HG02884 (cell line): ENCODE measurements around the gene KLHL3.

Experiments used
- ATAC-seq: cut with Tn5 transposase; IDR thresholded peaks from one replicate; pipeline ENCODE4 v1.9.1; 2021; ENCODE audit warnings: mild to moderate bottlenecking, moderate library complexity; ENCODE audit not compliant: unreplicated experiment

The KLHL3 gene

DNA sequence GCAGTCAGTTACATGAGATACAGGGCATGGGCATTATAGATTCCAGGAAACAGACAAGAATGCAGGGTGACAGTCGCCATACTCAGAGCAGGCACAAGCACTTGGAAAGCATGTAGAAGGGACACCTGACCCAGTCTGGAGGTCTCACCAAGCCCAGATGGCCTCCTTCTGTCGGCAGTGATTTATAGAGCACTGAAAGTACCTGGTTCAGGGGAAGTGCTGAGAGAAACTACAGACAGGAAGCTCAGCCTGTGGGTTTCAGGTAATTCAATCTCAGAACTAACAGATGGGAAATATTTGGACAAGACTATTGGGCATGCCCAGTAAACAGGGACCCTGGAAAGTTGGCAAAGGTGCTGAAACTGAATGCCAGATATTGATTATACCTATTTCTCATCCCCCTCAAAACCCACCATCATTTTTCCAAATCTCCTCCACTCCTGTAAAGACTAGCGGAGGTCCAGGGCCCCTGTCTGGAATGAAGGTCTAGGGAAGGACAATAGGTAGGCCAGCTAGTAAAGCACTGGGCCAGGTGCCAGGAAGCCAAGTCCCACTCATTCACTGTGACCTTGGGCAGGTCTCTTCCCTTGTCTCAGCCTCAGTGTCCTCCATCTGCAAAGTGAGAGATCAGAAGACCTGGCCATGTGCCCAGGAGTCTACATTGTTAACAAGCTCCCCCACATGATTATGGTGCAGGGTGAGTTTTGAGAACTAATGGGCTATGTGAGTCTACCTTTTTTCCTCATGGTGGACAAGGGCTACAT, 26.9 kb downstream of the KLHL3 start:
- ATAC-seq = no peak

DNA sequence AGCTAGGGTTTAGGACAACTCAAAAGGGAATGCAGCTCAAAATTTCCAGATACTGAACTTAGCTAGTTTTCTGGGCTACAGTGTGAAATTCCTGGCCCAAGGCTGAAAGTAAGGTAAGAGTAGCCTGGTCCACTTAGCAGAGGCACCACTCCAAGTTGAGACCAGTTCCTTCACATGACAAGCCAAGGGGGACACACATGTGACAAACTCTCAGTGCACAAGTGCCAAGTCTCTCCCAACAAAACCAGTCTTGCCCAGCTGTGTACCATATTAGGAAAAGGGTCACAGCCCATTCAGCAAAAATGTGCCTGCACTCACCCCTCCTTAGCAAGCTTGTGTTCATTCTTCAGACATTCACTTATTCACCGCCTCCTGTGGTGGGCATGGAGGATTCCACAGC, 27.8 kb downstream of the KLHL3 start:
- ATAC-seq = no peak

DNA sequence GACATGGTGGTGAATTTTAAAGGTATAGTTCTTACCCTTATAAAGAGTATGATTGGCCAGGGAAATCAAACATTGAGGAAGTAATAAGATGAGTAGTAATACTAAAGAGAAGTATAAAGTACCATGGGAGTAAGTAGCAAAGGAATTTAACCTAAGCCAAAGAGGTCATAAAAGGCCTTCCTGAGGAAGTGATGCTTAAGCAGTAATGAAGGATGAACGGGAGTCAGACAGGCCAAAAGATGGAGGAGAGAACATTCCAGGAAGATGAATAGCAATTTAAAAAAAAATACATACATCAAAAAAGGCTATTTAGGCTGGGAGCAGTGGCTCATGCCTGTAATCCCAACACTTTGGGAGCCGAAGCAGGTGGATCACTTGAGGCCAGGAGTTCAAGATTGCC, 29.0 kb downstream of the KLHL3 start:
- ATAC-seq = no peak

DNA sequence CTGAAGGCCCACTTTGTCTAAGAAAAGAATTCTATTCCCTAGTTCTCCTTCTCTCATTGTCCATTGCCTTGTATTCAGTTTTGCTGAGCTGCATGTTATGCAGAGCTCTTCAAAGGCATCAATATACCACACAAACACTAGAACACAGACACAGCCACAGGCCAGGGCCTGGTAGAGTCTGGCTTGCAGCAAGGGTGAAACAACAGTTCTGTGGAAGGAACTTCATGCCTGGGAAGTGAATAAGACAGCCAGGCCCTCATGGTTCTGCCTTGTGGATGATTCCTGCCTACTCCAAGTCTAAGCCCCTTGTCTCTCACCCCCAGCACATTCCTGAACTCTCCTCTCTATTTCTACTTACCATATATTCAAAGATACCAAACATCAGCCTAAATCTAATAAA, 30.8 kb downstream of the KLHL3 start:
- no peak for ATAC-seq

DNA sequence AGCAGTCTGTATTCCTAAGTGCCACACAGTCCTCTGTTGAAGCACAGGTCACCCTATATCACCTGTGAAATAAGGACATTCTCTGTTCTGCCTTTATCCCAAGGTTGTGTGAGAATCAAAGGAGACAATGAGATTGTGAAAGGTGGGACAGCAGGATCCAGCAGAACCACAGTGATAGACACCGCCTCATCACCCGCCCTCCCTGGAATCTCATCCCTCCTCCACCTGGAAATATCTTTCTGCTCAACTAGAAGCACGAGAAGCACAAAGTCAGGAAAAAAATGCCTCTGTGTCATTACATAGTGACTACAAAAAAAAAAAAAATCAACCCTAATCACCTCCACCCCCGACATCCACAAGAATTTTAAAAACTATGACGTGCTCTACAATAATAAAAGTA, 32.3 kb downstream of the KLHL3 start:
- no peak for ATAC-seq

DNA sequence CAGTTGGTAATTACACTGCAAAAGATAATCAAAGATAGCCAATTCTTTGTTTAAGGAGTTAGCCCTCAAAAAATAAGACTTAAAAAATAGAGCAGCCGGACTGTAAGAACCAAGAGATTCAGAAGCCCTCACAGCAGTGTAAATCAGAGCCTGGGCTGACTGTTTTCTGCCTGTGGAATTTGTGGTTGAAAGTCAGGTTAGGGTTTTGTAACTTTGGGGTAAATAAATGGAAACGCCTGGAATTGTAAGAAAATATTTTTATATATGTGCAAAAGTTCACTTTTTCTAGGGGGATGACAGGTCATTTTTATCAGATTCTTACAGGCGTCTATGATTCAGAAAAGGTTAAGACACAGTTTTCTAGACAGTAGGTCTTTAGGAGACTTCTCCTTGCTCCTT, 35.6 kb downstream of the KLHL3 start:
- ATAC-seq = no peak

DNA sequence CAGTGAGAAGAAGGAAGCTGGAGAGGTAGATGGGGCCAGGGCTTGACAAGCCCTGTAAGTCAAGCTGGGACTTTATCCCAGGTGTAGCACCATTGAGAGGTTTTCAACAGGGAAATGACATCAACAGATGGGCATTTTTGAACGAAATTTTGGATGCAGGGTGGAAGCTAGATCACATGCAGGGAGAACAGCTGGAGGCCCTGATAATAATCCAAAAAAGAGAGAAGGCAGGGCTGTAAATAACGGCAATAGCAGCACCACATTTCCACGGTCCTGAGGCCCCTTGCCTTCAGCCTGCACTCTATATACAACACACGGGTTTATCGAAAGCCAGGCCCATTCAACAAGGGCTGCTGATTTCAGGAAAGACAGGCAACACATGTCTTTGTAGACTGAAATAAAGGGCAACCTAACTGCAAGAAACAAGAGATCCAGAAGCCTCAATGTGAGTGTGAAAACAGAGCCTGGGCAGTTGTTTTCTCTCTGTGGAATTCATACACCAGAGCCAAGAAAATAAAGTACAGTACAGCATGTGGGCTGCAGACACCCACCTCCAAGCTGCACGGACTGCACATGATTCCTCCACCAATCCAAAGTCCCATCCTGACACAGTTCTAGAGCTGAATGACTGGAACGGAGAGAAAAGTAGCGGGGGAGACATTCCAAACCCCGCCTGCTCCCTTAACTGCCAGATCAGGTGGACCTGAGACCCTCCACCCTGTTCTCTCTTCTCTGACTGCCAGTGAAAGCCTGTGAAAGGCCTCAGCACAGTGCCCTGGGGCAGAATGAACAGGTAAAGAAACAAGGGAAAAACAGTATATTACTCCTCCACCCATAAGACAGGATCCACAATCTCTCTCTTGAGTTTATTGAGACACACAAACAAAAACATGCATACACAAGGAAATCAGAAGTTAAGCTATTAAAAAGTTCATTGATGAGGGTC, 36.3 kb downstream of the KLHL3 start:
- no peak for ATAC-seq

DNA sequence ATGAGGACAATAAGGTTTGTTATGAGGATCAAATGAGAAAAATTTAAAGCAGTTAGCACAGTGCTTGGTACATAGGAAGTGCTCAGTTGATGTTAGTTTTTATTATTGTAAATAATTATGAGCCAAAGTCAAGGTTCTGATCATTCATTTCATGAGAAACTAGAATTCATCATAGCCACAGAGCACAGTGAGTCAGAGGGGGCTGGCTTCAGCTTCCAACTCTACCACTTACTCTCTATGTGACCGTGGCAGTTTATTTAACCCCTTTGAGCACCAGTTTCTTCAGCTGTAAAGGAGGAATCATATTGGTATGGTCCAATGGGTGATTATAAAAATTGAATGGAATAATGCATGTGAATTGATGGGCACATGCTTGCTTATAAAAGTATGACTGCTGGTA, 39.4 kb downstream of the KLHL3 start:
- ATAC-seq = no peak

DNA sequence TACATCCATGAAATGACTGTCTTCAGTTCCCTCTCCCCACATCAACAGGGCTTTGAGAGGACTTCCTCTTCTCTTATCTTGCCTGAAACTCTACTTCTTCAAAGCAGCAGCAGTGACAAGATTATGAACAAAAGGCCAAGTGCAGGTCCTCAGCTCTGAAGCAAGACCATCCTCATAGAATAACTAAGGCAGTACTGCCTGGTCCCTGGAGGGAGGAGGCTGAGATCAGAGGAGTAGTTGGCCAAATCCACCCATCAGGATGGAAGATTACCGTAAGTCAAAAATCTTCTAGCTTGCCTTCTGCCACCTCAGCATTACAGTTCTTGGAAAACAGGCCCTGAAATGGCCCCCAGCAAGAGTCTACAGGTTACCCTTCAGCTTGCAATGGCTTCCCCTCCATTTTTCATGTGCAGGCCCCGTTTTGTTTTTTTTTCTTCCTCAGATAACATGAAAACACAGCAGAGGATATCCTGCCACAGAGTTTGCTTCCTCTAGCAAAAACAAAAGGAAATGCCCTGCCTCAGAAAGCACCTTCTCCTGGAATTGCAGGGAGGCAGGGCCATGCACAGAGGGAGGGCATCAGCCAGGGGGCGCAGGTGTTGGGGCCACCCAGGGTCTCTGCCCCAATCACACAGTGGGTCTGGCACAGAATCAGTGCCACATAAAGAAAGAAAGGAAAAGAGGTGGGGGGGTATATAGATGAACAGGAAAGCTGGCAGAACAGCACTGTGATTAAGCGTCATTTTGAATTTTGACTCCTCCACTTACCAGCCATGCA, 40.0 kb downstream of the KLHL3 start:
- ATAC-seq = no peak

DNA sequence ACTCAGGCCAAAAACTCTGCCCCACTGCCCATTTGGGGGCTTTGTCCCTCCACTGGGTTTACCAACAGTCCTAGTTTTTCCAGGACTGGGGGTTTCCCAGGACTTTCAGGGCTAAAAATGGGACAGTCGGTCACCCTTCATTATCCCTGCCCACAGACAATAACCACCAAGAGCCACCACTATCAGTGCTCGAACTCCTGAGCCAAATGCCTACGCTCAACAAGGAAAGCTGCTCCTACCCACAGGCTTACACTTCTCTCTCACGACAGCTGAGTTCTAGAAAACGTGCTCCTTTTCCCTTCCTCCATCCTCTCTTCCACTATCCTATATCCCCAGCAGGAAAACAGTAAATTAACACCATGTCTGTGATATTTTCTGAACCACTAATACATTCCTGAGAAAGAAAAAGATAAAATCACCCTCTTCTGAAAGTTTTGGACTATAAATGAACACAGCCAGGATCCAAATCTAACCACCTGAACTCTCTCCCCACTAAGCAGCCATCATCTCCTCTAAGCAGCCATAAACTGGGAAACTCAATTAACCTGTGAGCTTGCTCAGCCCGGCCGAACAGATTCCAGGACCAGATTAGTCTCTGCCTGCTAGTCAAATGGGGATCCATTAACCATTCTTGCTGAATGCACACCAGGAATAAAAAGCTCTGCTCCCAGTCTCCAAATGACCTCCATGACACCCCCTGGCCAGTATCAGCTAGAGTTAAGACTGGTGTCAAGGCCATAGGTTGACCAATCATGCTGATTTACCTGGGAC, 41.8 kb downstream of the KLHL3 start:
- no peak for ATAC-seq

DNA sequence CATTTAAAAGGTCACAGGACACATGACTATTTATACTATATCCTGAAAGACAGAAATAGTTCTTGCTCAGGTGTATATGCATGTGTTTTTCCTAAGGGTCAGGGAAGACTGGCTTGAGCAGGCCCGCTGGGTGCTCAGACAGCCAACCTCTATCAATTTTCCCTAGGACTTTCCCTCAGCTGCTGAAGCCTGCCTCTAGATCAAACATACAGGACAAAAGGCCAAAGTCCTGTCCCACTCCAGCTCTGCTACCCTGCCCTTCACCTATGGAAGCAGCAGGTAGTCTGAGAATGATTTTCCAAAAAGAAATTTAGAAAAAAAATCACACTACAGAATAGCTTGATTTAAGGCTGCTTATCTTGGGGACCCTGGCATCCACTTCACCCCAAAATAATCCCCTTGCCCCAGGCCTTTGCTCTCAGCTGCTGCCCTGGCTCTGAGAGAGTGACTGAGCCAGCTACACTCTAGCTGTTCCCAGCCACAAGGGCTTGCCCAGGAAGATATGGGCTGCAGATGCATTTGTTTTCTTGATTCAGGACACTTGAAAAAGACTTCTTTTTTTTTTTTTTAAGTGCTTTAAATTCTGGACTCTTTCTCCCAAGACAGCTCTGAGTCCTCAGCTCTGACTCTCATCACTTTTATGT, 42.5 kb downstream of the KLHL3 start:
- ATAC-seq = no peak

DNA sequence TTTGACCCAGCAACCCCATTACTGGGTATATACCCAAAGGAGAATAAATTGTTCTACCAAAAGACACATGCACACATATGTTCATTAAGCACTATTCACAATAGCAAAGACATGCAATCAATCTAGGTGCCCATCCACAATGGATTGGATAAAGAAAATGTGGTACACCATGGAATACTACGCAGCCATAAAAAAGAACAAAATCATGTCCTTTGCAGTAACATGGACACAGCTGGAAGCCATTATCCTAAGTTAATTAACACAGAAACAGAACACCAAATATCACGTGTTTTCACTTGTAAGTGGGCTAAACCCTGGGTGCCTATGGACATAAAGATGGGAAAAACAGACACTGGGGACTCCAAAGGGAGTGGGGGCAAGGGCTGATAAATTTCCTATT, 46.6 kb downstream of the KLHL3 start:
- no peak for ATAC-seq

DNA sequence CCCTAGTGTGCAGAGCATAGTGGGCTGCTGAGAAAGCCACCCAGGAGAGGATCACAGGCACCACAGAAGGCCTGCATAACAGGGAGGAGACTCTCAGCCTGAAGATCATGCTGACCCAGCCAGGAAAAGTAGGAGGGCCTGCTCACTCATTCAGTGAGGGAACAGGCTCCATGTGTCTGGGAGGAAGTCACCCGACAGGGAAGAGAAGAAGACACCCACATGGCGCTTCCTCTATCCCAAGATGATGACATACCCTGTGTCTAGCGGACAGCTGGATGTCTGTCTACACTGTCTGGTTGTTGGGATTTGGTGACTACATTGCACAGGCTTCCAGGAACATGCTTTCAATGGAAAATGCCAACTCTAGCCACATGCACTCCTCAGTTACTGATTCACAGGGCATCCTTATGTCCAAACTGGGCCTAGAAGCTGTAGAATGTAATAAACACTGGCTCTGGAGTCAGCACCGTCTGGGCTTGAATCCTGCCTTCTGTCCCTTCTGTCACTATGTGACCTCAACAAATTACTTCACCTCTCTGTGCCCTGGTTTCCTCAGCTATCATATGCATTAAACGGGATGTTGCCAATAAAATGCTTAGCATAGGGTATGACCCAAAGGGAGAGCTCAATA, 47.6 kb downstream of the KLHL3 start:
- ATAC-seq = no peak

DNA sequence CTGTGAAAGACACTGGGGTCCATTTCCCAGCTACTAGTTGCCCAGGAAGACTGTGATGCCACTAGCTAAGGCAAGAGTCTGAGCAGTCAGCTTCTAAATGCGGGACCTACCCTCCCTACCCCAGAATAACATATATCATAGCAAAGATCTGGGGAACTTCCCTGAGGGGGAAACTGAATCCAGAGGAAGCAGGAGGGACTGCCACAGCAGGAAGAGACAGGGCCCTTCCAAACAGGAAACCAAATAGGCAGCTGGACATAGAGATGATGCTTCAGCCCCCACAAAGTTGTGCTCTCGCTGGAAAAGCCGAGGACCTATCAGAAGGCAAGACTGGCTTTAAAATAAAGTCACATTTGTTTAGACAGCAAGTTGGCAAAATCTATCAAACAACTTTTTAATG, 51.1 kb downstream of the KLHL3 start:
- ATAC-seq = no peak

DNA sequence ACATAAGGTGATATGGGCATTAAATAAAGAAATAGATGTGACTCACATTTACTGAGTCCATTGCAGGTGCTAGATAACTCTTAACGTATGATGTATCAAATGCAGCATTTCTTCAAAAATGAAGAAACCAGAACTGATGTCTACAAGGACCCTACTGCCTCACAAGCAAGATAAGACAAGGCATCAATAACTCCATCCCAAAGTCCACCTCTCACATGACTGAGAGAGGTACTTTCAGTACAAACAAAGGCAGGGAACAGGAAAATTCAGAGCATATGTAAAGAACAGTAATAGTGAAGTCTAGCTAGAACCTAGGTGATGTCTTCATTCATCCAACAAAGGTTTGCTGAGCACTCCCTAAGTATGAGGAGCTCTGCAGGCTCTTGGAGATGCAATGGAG, 54.7 kb downstream of the KLHL3 start:
- no peak for ATAC-seq

DNA sequence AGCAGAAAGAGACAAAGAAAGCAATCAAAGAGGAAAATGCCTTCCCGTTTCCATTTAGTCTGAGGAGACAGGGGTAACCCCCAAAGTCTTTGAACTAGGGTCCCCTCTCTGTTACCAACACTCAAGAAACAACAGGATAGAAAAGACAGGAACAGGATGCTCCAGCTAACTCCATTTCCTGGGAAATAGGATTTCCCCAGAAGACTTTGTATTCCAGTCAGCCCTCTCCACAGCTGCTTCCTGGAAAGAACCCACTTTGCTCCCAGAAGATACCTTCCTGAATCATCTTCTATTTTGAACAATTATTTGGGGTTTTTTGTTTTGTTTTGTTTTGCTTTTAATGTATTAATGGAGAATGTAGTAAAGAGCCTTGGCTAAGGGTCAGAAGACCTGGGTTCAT, 56.0 kb downstream of the KLHL3 start:
- ATAC-seq = no peak

DNA sequence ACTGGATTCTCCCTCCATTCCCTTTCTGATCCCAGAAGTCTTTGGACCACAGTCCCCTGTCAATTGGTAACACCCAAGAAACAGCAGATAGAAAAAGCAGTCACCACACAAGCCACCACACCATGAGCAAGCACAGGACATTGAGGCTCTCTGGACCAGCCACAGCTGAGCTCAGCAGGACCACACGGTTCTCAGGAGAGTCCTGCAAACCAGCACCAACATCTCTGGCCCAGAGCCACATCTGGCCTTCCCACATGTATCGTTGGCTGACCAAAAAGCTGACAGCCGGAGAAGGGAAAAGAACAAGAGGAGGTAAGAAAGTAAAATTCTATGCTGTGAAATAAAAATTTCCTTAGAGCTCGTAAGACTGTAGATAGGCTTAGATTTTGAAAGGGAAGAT, 56.7 kb downstream of the KLHL3 start:
- no peak for ATAC-seq

DNA sequence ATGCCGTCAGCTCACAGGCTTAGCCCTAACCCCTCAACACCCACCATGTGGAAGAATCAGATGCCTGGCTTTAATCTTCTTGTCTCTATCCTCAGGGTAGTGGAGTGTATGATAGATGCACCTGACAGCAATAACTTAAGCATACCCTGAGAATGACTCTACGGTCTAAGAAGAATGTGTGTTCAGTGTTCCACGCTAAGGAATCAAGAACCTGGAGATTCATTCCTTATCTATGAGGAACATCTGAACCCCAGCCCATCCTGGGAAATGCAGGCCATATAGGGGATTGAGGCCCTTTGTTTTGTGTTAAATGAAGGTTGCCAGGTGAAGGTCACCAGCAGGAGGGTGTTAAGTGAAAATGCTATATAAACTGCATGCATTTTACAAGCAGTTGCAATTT, 63.0 kb downstream of the KLHL3 start:
- ATAC-seq = no peak

DNA sequence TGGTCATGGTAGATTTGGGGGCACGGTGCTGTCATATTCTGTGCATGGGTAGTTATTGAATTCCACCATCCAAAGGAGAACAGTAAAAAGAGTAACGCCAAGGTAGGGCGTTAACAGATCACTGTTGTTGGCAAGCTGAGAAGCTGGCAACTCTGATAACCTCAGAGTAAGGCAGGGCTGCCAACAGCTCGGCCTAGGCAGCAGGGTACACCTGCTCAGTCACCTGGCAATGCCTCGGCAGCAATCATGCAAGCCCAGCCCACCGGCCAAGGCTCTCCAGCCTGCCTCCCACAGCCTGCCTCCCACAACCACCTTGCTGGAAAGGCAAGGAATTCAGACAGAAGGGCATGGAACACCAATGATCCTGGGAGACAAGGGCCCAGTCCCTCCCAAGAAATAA, 63.9 kb downstream of the KLHL3 start:
- no peak for ATAC-seq

DNA sequence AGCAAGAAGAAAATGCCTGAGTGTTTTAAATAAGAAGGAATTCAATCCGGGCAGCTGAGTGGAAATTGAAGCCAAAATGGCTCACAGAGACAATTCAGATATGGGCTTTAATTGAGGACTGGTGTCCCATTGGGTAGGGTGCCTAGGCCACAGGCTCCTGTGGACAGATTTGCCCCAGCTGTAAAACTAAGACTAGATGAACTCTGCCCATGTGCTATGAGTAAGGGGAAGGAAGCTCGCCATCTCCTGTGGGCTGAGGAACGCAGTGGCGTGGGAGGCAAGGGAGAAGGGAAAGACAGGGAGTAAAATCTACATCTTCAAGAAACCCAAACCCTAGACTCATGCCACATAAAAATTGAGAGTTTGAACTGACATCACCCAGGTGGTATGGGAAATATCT, 66.1 kb downstream of the KLHL3 start:
- ATAC-seq = no peak
